IPS DF 6.9 (cell line): Measurements from ENCODE around the gene SOCS7.

Source experiments
- DNase-seq: peaks from one replicate; pipeline ENCODE4 v3.0.0-alpha.2; 2013; ENCODE audit warnings: low read depth, low spot score
- H3K27ac ChIP-seq: one replicate; pipeline ENCODE4 v1.5.1; 2013; ENCODE audit warnings: low read length, control low read depth
- H3K27me3 ChIP-seq: 2 replicates; pipeline ENCODE4 v1.6.1; 2013; ENCODE audit warnings: mild to moderate bottlenecking, low read length; ENCODE audit not compliant: control insufficient read depth, insufficient read depth
- H3K36me3 ChIP-seq: 2 replicates; pipeline ENCODE4 v1.6.1; 2013; ENCODE audit warnings: low read length; ENCODE audit not compliant: control insufficient read depth, insufficient read depth
- H3K4me1 ChIP-seq: 2 replicates; pipeline ENCODE4 v1.6.1; 2013; ENCODE audit warnings: low read length; ENCODE audit not compliant: control insufficient read depth, insufficient read depth
- H3K4me3 ChIP-seq: 2 replicates; pipeline ENCODE4 v1.5.1; 2013; ENCODE audit warnings: mild to moderate bottlenecking, low read length
- H3K9me3 ChIP-seq: 2 replicates; pipeline ENCODE4 v1.6.1; 2013; ENCODE audit warnings: low read length, inconsistent platforms; ENCODE audit not compliant: control insufficient read depth, insufficient read depth
- WGBS: extraction: QIAGEN DNeasy Blood & Tissue Kit; methylation state at CpG from one replicate; pipeline ENCODE4 v1.1.7; 2013; ENCODE audit warnings: mixed read lengths, missing lambda C conversion rate; ENCODE audit not compliant: insufficient read length, insufficient coverage; 5-methylcytosine and 5-hydroxymethylcytosine counted together

The SOCS7 gene, protein sequence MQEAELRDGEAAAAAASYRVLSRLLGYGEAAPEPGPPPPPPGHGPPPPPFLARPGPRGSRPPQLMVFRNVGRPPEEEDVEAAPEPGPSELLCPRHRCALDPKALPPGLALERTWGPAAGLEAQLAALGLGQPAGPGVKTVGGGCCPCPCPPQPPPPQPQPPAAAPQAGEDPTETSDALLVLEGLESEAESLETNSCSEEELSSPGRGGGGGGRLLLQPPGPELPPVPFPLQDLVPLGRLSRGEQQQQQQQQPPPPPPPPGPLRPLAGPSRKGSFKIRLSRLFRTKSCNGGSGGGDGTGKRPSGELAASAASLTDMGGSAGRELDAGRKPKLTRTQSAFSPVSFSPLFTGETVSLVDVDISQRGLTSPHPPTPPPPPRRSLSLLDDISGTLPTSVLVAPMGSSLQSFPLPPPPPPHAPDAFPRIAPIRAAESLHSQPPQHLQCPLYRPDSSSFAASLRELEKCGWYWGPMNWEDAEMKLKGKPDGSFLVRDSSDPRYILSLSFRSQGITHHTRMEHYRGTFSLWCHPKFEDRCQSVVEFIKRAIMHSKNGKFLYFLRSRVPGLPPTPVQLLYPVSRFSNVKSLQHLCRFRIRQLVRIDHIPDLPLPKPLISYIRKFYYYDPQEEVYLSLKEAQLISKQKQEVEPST

DNA sequence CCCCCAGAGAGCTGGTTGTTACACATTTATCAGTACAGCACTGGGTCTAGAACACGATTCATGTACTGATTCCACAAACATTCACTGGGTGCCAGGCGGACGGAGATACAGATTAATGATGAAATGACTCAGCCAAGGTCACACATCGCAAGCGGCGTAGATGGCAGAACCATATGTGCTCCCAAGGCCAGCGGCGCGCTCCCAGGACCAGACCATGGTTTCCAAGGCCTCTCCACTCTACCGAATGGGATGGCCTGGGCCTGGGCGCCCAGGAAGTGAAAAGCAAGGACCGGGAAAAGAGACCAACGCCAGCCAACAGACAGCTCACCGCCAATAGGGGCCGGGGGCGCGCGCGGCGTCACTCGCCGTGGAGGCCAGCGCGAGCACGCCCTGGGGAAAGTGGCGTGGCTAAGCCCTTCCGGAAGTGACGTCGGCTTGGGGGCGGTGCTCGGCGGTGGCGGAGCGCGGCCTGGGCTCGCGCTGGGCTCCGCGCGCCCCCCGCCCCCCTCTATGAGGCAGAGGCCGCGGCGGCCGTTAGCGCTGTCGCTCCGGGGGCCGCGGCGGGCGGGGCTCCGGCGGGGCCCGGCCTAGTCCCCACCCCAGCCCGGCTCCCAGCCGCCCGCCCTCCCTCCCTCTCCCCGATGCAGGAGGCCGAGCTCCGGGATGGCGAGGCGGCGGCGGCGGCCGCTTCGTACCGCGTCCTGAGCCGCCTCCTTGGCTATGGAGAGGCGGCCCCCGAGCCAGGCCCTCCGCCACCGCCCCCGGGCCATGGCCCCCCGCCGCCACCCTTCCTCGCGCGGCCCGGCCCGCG lies at the start of gene SOCS7:
Gene SOCS7 (plus strand): TSS at position 433 of the 811 bp plus-strand sequence. CDS start 209 bp downstream, at position 642.
- WGBS, result no CpG with 5 or more reads among the region's 84 CpGs
- Histone ChIP-seq H3K4me3 (peak within 1 kb of the TSS; percentile 86), H3K27me3 (no peaks in the 10 kb centered on the region), H3K4me1 (peaks cover 4% of the 10 kb centered on the region; the same call in 1 of the 2 replicates), H3K9me3 (no peaks in the 10 kb centered on the region), H3K36me3 (no peaks in the 10 kb centered on the region), H3K27ac (no peak within 1 kb of the TSS)
- DNase-seq, result peak; percentile 76

DNA sequence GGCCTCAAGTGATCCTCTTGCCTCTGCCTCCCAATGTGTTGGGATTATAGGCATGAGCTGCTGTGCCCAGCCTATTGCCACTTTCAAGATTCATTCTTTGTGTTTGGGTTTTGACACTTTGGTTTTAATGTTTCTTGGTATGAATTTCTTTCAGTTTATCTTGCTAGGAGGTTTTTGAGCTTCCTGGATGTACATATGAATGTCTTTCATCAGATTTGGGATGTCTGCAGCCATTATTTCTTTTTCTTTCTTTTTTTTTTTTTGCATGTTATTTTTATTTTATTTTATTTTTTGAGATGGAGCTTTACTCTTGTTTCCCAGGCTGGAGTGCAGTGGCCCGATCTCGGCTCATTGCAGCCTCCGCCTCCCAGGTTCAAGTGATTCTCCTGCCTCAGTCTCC lies 36.1 kb upstream of the SOCS7 start:
- no CpG with 5 or more reads among the region's 3 CpGs for WGBS
- H3K4me3 ChIP-seq, result no peak overlapping the region
- no peaks in the 10 kb centered on the region for H3K9me3 ChIP-seq
- no peak overlapping the region for H3K27ac ChIP-seq
- no peaks in the 10 kb centered on the region for H3K4me1 ChIP-seq
- no peaks in the 10 kb centered on the region for H3K27me3 ChIP-seq
- no peak for DNase-seq
- H3K36me3 ChIP-seq, result peaks cover 4% of the 10 kb centered on the region; the same call in 1 of the 2 replicates

DNA sequence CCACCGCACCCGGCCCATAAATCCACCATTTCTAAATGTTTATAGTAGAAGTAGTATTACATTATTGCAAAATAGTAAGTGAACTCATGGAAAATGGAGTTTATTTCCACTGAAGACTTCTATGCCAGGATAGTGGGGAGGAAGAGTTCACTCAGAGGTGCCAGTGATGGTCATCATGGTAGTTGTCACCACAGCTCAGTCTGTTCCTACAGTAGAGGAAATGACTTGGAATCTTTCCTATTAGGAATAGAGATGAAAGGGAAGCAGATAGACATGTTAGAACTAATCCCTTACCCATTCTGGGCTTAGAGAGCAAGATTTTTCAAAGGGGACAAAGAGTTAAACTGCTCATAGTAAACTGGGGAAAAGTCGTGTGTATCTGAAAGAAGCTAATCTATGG lies 34.6 kb upstream of the SOCS7 start:
- DNase-seq, result no peak
- H3K27me3 ChIP-seq, result no peaks in the 10 kb centered on the region
- H3K4me3 ChIP-seq, result no peak overlapping the region
- WGBS, result no CpG with 5 or more reads among the region's 3 CpGs
- H3K36me3 ChIP-seq, result peaks cover 6% of the 10 kb centered on the region; the same call in 1 of the 2 replicates
- H3K9me3 ChIP-seq, result no peaks in the 10 kb centered on the region
- no peak overlapping the region for H3K27ac ChIP-seq
- no peaks in the 10 kb centered on the region for H3K4me1 ChIP-seq

DNA sequence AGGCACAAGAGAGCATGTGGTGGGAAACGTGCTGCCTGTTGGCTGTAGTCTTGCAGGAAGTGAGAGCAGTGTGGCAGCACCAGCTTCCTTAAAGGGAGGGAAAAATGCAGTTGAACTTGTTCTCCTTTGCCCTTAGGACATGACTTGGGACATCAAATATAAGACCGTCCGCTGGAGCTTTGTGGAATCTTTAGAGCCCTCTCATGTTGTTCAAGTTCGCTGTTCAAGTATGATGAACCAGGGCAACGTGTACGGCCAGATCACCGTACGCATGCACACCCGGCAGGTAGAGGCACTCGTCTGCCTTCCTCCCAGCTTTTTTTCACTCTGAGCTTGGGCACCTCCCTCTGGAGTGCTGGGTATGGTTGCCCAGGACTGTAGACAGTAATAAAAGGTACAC lies 31.2 kb upstream of the SOCS7 start:
- no peak for DNase-seq
- H3K9me3 ChIP-seq, result no peaks in the 10 kb centered on the region
- WGBS, result no CpG with 5 or more reads among the region's 10 CpGs
- no peaks in the 10 kb centered on the region for H3K27me3 ChIP-seq
- peaks cover 6% of the 10 kb centered on the region; the same call in 1 of the 2 replicates for H3K36me3 ChIP-seq
- H3K4me3 ChIP-seq, result no peak overlapping the region
- peaks cover 5% of the 10 kb centered on the region for H3K4me1 ChIP-seq
- H3K27ac ChIP-seq, result no peak overlapping the region

DNA sequence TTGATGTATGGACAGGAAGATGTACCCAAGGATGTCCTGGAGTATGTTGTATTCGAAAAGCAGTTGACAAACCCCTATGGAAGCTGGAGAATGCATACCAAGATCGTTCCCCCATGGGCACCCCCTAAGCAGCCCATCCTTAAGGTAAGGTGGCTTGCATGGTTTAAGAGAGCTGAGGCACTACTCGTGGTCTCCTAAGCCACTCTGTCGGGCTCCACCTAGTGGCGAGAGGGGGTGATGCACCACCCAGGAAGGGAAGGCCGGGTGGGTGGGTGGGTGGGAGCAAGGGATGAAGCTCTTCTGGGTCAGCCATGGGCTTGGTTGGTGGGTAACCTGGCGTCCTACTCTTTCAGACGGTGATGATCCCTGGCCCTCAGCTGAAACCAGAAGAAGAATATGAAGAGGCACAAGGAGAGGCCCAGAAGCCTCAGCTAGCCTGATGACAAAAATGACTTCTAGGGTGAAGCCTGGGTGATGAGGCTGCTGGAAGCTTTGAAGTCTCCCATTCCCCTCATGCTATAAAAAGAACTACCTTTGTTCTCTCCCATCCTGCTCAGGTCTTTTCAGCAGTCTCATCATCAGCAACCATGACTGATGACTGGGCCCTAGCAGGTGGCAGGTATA lies 29.4 kb upstream of the SOCS7 start:
- Histone ChIP-seq H3K4me1 (peaks cover 6% of the 10 kb centered on the region), H3K36me3 (peaks cover 6% of the 10 kb centered on the region; the same call in 1 of the 2 replicates), H3K9me3 (no peaks in the 10 kb centered on the region), H3K27ac (no peak overlapping the region), H3K27me3 (no peaks in the 10 kb centered on the region), H3K4me3 (no peak overlapping the region)
- no CpG with 5 or more reads among the region's 8 CpGs for WGBS
- DNase-seq, result no peak

DNA sequence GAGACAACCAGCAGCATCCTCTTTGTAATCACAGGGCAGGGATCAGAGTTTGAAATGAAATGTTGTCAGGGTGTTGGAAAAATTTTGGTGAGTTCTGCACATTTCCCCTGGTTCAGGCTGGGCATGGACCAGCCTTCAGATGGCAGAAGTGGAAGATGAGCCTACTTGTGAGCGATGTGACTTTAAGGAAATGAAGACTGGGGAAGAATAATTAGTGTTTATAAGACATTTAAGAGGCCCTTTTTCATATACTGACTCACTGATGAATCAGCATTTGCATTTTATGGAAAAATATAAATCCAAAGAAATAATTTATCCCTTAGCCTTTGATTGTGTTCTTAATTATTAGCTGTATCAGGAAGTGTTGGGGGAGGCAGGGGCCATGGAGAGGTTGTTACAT lies 28.7 kb upstream of the SOCS7 start:
- Histone ChIP-seq H3K27ac (no peak overlapping the region), H3K27me3 (no peaks in the 10 kb centered on the region), H3K36me3 (peaks cover 6% of the 10 kb centered on the region; the same call in 1 of the 2 replicates), H3K4me1 (peaks cover 6% of the 10 kb centered on the region), H3K4me3 (no peak overlapping the region), H3K9me3 (no peaks in the 10 kb centered on the region)
- no CpG with 5 or more reads among the region's 1 CpG for WGBS
- DNase-seq, result no peak

DNA sequence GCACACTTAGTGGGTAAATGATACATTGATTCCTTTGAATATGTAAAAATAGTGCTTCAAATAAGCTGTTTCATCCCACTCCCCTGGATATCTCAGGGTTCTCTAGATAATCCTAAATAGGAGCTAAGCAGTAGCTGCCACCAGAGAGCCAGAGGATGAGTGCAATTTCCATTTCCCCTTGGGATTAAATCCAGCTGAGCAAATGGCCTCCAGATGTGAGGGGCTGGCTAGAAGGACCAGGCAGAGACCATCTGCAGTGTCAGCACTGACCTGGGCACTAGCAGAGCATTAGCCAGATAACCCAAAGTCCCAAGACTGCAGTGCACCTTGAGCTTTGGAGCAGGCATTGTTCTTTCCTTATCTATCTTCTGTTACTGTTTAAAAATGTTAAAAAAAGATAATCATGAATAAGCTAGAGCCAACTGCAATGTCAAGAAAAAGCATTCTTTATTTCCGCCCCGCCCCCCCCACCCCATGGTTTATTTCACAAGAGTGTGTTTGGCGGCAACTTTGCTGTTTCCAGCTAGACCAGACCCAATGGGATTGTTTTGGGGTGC lies 27.4 kb upstream of the SOCS7 start:
- H3K27me3 ChIP-seq, result no peaks in the 10 kb centered on the region
- H3K9me3 ChIP-seq, result no peaks in the 10 kb centered on the region
- DNase-seq, result no peak
- no CpG with 5 or more reads among the region's 3 CpGs for WGBS
- no peak overlapping the region for H3K4me3 ChIP-seq
- peaks cover 6% of the 10 kb centered on the region for H3K4me1 ChIP-seq
- peaks cover 6% of the 10 kb centered on the region; the same call in 1 of the 2 replicates for H3K36me3 ChIP-seq
- no peak overlapping the region for H3K27ac ChIP-seq

DNA sequence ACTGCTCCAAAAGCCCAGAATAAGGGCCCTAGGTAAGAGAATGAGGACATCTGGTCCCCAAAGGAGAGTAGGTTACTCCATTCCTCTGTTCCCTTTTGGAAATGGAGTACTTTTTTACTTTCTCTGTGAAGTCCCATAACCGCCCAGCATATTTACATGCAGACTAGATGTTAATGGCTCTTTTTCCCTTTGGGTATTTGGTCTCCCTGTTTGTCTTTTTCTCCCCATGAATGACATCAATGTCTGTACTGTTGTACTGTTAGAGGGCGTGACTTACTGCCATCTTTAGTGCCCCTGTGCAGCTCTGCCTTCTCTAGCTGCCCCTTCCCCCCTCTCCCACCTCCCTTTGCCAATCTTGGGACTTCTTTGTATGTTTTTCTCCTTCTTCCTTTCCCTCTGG lies 26.9 kb upstream of the SOCS7 start:
- peaks cover 6% of the 10 kb centered on the region for H3K4me1 ChIP-seq
- no peak overlapping the region for H3K27ac ChIP-seq
- peaks cover 6% of the 10 kb centered on the region; the same call in 1 of the 2 replicates for H3K36me3 ChIP-seq
- H3K9me3 ChIP-seq, result no peaks in the 10 kb centered on the region
- H3K27me3 ChIP-seq, result no peaks in the 10 kb centered on the region
- DNase-seq, result no peak
- WGBS, result no CpG with 5 or more reads among the region's 2 CpGs
- H3K4me3 ChIP-seq, result no peak overlapping the region

DNA sequence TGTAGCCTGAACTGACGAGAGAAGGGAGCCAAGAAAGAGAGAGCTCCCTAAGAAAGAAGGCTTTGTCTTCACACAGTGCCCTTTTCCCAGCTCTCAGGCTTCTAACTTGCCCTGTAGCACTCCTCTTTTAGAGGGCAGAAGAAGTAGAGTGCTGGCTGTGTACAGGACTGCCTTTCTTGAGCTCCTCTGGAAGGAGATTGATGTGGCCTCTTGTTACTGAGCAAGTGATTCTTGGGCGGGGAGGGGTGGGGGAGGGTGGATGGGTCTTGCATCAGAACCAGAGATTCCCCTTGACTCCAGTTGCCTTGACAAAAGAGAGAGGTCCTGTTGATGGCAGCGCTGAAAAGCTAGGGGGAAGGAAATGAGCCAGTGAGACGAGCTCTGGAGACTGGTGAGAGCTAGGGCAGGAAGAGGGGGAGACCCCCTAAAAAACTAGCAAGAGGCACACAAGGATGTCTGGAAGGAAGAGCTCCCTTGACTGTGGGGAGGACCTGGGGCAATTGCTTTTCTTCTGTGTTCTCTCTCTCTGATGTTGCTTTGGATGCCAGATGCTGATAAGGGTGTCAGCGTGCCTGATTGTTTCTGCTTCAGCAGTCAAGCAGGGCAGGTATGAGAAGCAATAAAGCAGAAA lies 26.3 kb upstream of the SOCS7 start:
- no peak for DNase-seq
- WGBS, result no CpG with 5 or more reads among the region's 5 CpGs
- no peak overlapping the region for H3K27ac ChIP-seq

More for the DNA sequence above, 26.3 kb upstream of the SOCS7 start:
- Histone ChIP-seq H3K36me3 (peaks cover 4% of the 10 kb centered on the region; the same call in 1 of the 2 replicates), H3K4me3 (no peak overlapping the region), H3K27me3 (no peaks in the 10 kb centered on the region), H3K4me1 (peaks cover 6% of the 10 kb centered on the region), H3K9me3 (no peaks in the 10 kb centered on the region)
